Neural progenitor cell (in vitro differentiated cells): ENCODE results near the gene TMEM117. TPM values are rescaled to one million over a fixed set of nuclear protein-coding genes. Genes with fewer than 3 reads are reported as not detected.

Source experiments
- DNase-seq: peaks from one replicate; pipeline ENCODE4 v3.0.0-alpha.2; 2016; ENCODE audit warnings: low spot score
- H2AFZ ChIP-seq: fragments of 200-600 bp; sonication (generic); replicated peaks from 2 replicates; pipeline ENCODE4 v1.6.1; 2016; ENCODE audit warnings: antibody characterized with exemption
- H3F3A ChIP-seq: fragments of 200-600 bp; sonication (generic); 2 replicates; pipeline ENCODE4 v1.6.1; 2016; ENCODE audit warnings: antibody characterized with exemption, low read depth
- H3K27ac ChIP-seq: fragments of 200-600 bp; sonication (generic); 2 replicates; pipeline ENCODE4 v1.5.1; 2016; ENCODE audit warnings: mild to moderate bottlenecking
- H3K27me3 ChIP-seq: fragments of 200-600 bp; sonication (generic); 2 replicates; pipeline ENCODE4 v1.6.1; 2016; ENCODE audit warnings: mild to moderate bottlenecking, moderate library complexity
- H3K36me3 ChIP-seq: fragments of 200-600 bp; sonication (generic); 2 replicates; pipeline ENCODE4 v1.5.1; 2016
- H3K4me1 ChIP-seq: fragments of 200-600 bp; sonication (generic); 2 replicates; pipeline ENCODE4 v1.6.1; 2016; ENCODE audit warnings: mixed run types
- H3K4me2 ChIP-seq: fragments of 200-600 bp; sonication (generic); 2 replicates; pipeline ENCODE4 v1.6.1; 2016
- H3K4me3 ChIP-seq: fragments of 200-600 bp; sonication (generic); 2 replicates; pipeline ENCODE4 v1.5.1; 2016
- H3K79me2 ChIP-seq: fragments of 200-600 bp; sonication (generic); 2 replicates; pipeline ENCODE4 v1.6.1; 2016; ENCODE audit warnings: low read depth
- H3K9ac ChIP-seq: fragments of 200-600 bp; sonication (generic); 2 replicates; pipeline ENCODE4 v1.6.1; 2016
- H3K9me3 ChIP-seq: fragments of 200-600 bp; sonication (generic); 2 replicates; pipeline ENCODE4 v1.5.1; 2016; ENCODE audit warnings: low read depth
- H4K20me1 ChIP-seq: fragments of 200-600 bp; sonication (generic); 2 replicates; pipeline ENCODE4 v1.6.1; 2016; ENCODE audit warnings: low read depth
- H3K27ac Mint-ChIP-seq: 3 replicates; pipeline ENCODE4 v1.8.0; 2021; ENCODE audit warnings: mixed read lengths
- H3K27me3 Mint-ChIP-seq: 2 replicates; pipeline ENCODE4 v1.8.0; 2022; ENCODE audit warnings: low read depth, mild to moderate bottlenecking, inconsistent platforms, moderate library complexity, mixed read lengths; ENCODE audit not compliant: insufficient read depth
- H3K36me3 Mint-ChIP-seq: 3 replicates; pipeline ENCODE4 v1.8.0; 2021; ENCODE audit warnings: mixed read lengths
- H3K4me1 Mint-ChIP-seq: 3 replicates; pipeline ENCODE4 v1.8.0; 2021; ENCODE audit warnings: mixed read lengths
- H3K4me3 Mint-ChIP-seq: 3 replicates; pipeline ENCODE4 v1.8.0; 2021; ENCODE audit warnings: mild to moderate bottlenecking, moderate library complexity, mixed read lengths
- H3K9me3 Mint-ChIP-seq: 3 replicates; pipeline ENCODE4 v1.8.0; 2020; ENCODE audit warnings: mixed read lengths
- EZH2 ChIP-seq: fragments of 200-600 bp; sonication (generic); IDR thresholded peaks from 2 replicates; pipeline ENCODE4 v1.6.1; 2017; ENCODE audit warnings: antibody characterized with exemption, mild to moderate bottlenecking, moderate library complexity
- EZH2phosphoT487 ChIP-seq: fragments of 200-600 bp; sonication (generic); IDR thresholded peaks from 2 replicates; pipeline ENCODE4 v1.6.1; 2017; ENCODE audit warnings: antibody characterized with exemption
- total RNA-seq: library from RNA; depleted of rRNA; stranded (reverse); fragments of >200 nt; gene quantifications from 2 replicates; pipeline ENCODE4 v1.2.3, GENCODE V29; 2015; ENCODE audit warnings: low replicate concordance
- TF ChIP-seq, protein P1 (sequence below): fragments of 200-600 bp; sonication (generic); IDR thresholded peaks from 2 replicates; pipeline ENCODE4 v1.5.1; 2017; ENCODE audit warnings: antibody characterized with exemption, mild to moderate bottlenecking

TMEM117 gene
- total RNA-seq, 1 donor from 2014 or later = 1.6 TPM

DNA sequence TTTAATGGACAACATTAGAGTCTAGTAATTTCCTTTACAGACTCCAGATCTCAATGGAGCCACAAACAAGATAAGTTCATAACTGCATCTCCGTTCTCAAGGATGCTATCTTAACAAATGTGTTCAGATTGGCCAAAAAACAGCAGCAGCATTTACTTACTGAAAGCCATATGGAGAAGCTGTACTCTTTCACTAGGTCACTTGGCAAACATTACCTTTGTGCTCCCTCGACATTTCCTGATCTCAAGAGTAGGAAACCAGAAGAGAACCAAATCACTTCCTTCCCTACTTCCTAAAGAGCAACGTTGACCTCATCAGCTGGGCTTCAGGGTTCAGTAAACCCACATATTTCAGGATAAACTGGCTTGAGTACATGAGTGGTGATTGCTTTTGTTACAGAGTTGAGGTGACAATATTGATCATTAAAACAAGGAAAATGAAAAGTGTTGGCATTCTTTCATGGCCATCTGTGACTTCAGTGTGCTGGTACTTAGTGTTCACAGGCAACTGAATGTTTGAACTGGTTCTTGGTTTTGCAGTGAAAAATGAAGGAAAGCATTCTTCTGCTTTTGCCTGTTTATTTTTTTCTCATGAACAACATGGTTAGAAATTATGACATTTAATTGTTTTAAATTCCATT lies 449.6 kb downstream of the TMEM117 start:
- TF ChIP-seq, protein P1, sequence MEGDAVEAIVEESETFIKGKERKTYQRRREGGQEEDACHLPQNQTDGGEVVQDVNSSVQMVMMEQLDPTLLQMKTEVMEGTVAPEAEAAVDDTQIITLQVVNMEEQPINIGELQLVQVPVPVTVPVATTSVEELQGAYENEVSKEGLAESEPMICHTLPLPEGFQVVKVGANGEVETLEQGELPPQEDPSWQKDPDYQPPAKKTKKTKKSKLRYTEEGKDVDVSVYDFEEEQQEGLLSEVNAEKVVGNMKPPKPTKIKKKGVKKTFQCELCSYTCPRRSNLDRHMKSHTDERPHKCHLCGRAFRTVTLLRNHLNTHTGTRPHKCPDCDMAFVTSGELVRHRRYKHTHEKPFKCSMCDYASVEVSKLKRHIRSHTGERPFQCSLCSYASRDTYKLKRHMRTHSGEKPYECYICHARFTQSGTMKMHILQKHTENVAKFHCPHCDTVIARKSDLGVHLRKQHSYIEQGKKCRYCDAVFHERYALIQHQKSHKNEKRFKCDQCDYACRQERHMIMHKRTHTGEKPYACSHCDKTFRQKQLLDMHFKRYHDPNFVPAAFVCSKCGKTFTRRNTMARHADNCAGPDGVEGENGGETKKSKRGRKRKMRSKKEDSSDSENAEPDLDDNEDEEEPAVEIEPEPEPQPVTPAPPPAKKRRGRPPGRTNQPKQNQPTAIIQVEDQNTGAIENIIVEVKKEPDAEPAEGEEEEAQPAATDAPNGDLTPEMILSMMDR = no peak
- TF ChIP-seq EZH2 (no peak), EZH2phosphoT487 (no peak)
- Histone ChIP-seq H3F3A (no peaks in the 10 kb centered on the region), H3K9me3 (no peaks in the 10 kb centered on the region), H3K27ac (no peak overlapping the region), H2AFZ (no peak overlapping the region), H3K4me2 (no peak overlapping the region), H4K20me1 (no peaks in the 10 kb centered on the region), H3K9ac (no peak overlapping the region), H3K4me1 (no peaks in the 10 kb centered on the region), H3K4me3 (no peak overlapping the region), H3K27me3 (no peaks in the 10 kb centered on the region), H3K79me2 (no peaks in the 10 kb centered on the region), H3K36me3 (no peaks in the 10 kb centered on the region)
- H3K36me3 Mint-ChIP-seq = no peaks in the 10 kb centered on the region
- H3K4me3 Mint-ChIP-seq = no peak overlapping the region
- no peak overlapping the region for H3K27ac Mint-ChIP-seq
- peaks cover 3% of the 10 kb centered on the region for H3K27me3 Mint-ChIP-seq
- H3K4me1 Mint-ChIP-seq = no peaks in the 10 kb centered on the region
- DNase-seq = no peak
- H3K9me3 Mint-ChIP-seq = peaks cover 8% of the 10 kb centered on the region

DNA sequence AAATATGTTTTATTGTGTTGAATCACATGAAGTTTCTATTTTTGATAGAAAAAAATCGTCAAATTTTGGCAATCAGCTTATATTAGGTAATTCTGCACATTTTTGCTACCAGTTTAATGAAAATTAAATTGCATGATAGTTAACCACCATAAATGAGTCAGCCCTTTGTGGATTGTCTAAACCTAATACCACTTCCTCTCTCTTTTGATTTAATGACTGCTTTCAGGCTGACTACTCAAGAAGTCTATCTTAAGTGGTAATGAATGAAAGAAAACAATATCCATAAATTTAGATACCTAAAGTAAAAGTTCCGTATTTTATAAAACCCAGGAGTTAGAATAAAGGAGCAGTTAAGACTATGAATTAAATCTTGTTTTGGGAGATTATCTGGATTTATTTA lies 450.5 kb downstream of the TMEM117 start:
- Histone ChIP-seq H2AFZ (no peak overlapping the region), H3K27me3 (no peaks in the 10 kb centered on the region), H4K20me1 (no peaks in the 10 kb centered on the region), H3K4me2 (no peak overlapping the region), H3K9ac (no peak overlapping the region), H3F3A (no peaks in the 10 kb centered on the region), H3K27ac (no peak overlapping the region), H3K36me3 (no peaks in the 10 kb centered on the region), H3K4me1 (no peaks in the 10 kb centered on the region), H3K9me3 (no peaks in the 10 kb centered on the region), H3K79me2 (no peaks in the 10 kb centered on the region), H3K4me3 (no peak overlapping the region)
- H3K9me3 Mint-ChIP-seq = peaks cover 8% of the 10 kb centered on the region
- no peak overlapping the region for H3K27ac Mint-ChIP-seq
- H3K27me3 Mint-ChIP-seq = peaks cover 3% of the 10 kb centered on the region
- H3K4me1 Mint-ChIP-seq = no peaks in the 10 kb centered on the region
- no peaks in the 10 kb centered on the region for H3K36me3 Mint-ChIP-seq
- H3K4me3 Mint-ChIP-seq = no peak overlapping the region
- no peak for DNase-seq
- TF ChIP-seq, protein P1 = no peak
- TF ChIP-seq EZH2phosphoT487 (no peak), EZH2 (no peak)

DNA sequence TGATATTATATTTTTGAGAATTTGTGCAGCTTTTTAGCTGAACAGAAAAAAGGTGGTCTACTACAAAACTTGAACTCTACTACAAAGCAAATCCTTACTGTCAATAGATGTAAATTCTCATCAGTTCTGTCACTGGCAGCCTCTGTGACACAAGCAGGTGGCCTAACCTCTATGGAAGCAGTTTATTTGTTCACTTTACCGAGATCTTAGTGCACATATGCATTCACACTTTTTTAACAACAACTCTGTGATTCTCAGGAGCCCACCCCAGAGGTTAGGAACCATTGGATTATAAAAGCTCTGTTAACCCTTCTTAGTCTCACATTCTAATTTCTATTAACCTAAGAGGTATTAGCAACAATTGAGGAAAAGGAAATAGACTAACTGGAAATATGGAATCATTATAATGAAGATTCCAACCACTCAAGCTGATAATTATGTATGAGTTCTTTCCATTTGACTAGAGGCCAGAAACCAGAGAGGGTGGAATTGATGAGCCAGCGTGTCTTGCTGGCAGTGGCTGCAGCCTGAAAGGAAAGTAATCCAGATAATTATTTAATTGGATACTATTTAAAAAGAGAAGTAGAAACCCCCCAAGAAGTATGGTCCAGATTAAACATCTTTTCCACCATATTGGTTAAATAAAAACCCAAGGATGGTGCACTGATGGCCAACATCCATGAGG lies 451.1 kb downstream of the TMEM117 start:
- Histone ChIP-seq H3K9me3 (no peaks in the 10 kb centered on the region), H3K36me3 (no peaks in the 10 kb centered on the region), H2AFZ (no peak overlapping the region), H3K27ac (no peak overlapping the region), H3K4me1 (no peaks in the 10 kb centered on the region), H3F3A (no peaks in the 10 kb centered on the region), H3K79me2 (no peaks in the 10 kb centered on the region), H4K20me1 (no peaks in the 10 kb centered on the region), H3K9ac (no peak overlapping the region), H3K4me2 (no peak overlapping the region), H3K27me3 (no peaks in the 10 kb centered on the region), H3K4me3 (no peak overlapping the region)
- H3K4me1 Mint-ChIP-seq = no peaks in the 10 kb centered on the region
- DNase-seq = no peak
- H3K4me3 Mint-ChIP-seq = no peak overlapping the region
- TF ChIP-seq EZH2phosphoT487 (no peak), EZH2 (no peak)
- TF ChIP-seq, protein P1 = no peak
- H3K27me3 Mint-ChIP-seq = peaks cover 3% of the 10 kb centered on the region
- no peak overlapping the region for H3K27ac Mint-ChIP-seq
- H3K9me3 Mint-ChIP-seq = peaks cover 8% of the 10 kb centered on the region
- H3K36me3 Mint-ChIP-seq = no peaks in the 10 kb centered on the region
